ENCODE results near the gene DNAH14. TPM values are rescaled to one million over a fixed set of nuclear protein-coding genes. Genes with fewer than 3 reads are reported as not detected.

Gene DNAH14
- total and polyA plus RNA-seq, 2 of the 13 experiments (the other 11 are each of a cell fraction or from before 2014, with no cell fraction given) = 4.5 to 27.5 TPM

DNA sequence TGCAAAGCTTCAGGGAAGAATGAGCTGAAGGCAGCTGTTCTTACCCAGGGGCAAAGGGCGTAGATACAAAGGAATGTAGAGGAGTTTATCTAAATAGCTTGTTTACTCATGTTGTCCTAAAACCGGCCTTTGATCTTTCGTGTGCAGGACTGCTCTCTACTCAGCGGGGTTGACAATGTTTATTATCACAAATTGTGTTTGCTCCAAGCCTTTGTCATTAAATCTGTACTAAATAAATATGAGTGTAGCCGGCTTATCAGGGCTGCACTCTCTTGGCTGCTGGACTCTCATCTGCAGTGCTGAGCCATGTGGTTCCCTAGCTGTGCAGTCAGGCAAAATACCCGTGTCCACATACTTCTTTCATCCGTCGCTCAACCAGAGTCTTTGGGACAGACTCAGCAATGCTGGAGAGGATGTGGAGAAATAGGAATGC lies 299.4 kb downstream of the DNAH14 start (continued):
- TF ChIP-seq, protein P1, sequence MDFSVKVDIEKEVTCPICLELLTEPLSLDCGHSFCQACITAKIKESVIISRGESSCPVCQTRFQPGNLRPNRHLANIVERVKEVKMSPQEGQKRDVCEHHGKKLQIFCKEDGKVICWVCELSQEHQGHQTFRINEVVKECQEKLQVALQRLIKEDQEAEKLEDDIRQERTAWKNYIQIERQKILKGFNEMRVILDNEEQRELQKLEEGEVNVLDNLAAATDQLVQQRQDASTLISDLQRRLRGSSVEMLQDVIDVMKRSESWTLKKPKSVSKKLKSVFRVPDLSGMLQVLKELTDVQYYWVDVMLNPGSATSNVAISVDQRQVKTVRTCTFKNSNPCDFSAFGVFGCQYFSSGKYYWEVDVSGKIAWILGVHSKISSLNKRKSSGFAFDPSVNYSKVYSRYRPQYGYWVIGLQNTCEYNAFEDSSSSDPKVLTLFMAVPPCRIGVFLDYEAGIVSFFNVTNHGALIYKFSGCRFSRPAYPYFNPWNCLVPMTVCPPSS (IDR thresholded peaks at IDR 0.05) = no peak
- TF ChIP-seq, protein P2, sequence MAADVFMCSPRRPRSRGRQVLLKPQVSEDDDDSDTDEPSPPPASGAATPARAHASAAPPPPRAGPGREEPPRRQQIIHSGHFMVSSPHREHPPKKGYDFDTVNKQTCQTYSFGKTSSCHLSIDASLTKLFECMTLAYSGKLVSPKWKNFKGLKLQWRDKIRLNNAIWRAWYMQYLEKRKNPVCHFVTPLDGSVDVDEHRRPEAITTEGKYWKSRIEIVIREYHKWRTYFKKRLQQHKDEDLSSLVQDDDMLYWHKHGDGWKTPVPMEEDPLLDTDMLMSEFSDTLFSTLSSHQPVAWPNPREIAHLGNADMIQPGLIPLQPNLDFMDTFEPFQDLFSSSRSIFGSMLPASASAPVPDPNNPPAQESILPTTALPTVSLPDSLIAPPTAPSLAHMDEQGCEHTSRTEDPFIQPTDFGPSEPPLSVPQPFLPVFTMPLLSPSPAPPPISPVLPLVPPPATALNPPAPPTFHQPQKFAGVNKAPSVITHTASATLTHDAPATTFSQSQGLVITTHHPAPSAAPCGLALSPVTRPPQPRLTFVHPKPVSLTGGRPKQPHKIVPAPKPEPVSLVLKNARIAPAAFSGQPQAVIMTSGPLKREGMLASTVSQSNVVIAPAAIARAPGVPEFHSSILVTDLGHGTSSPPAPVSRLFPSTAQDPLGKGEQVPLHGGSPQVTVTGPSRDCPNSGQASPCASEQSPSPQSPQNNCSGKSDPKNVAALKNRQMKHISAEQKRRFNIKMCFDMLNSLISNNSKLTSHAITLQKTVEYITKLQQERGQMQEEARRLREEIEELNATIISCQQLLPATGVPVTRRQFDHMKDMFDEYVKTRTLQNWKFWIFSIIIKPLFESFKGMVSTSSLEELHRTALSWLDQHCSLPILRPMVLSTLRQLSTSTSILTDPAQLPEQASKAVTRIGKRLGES (CRISPR knock-in tag; IDR thresholded peaks at IDR 0.05; ENCODE audit: borderline replicate concordance) = no peak
- TF ChIP-seq ZNF335 (CRISPR knock-in tag; IDR thresholded peaks at IDR 0.05) (no peak), ZNF367 (CRISPR knock-in tag; IDR thresholded peaks at IDR 0.05; ENCODE audit: borderline replicate concordance) (no peak), ZFP90 (CRISPR knock-in tag; IDR thresholded peaks at IDR 0.05; ENCODE audit: borderline replicate concordance) (no peak), ZNF564 (CRISPR knock-in tag; IDR thresholded peaks at IDR 0.05) (peak; percentile 98), POGZ (CRISPR knock-in tag; IDR thresholded peaks at IDR 0.05) (peak; percentile 31; the same call in 1 of the 2 replicates), ATF7 (IDR thresholded peaks at IDR 0.05) (no peak), ATF7 (CRISPR knock-in tag; IDR thresholded peaks at IDR 0.05) (no peak), ZNF674 (CRISPR knock-in tag; IDR thresholded peaks at IDR 0.05; ENCODE audit: low read depth) (no peak), YEATS2 (CRISPR knock-in tag; IDR thresholded peaks at IDR 0.05; ENCODE audit: borderline replicate concordance) (no peak), ZNF484 (CRISPR knock-in tag; IDR thresholded peaks at IDR 0.05; ENCODE audit: borderline replicate concordance, low read depth) (no peak), ELF1 (CRISPR knock-in tag; IDR thresholded peaks at IDR 0.05) (no peak), LCORL (IDR thresholded peaks at IDR 0.05) (0 out of 2 replicates have a peak, but pooled peaks have one; percentile 17), LCORL (CRISPR knock-in tag; IDR thresholded peaks at IDR 0.05) (peak; percentile 77)
- TF ChIP-seq, protein P3, sequence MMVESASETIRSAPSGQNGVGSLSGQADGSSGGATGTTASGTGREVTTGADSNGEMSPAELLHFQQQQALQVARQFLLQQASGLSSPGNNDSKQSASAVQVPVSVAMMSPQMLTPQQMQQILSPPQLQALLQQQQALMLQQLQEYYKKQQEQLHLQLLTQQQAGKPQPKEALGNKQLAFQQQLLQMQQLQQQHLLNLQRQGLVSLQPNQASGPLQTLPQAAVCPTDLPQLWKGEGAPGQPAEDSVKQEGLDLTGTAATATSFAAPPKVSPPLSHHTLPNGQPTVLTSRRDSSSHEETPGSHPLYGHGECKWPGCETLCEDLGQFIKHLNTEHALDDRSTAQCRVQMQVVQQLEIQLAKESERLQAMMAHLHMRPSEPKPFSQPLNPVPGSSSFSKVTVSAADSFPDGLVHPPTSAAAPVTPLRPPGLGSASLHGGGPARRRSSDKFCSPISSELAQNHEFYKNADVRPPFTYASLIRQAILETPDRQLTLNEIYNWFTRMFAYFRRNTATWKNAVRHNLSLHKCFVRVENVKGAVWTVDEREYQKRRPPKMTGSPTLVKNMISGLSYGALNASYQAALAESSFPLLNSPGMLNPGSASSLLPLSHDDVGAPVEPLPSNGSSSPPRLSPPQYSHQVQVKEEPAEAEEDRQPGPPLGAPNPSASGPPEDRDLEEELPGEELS (CRISPR knock-in tag; IDR thresholded peaks at IDR 0.05) = peak; percentile 98
- TF ChIP-seq, protein P4, sequence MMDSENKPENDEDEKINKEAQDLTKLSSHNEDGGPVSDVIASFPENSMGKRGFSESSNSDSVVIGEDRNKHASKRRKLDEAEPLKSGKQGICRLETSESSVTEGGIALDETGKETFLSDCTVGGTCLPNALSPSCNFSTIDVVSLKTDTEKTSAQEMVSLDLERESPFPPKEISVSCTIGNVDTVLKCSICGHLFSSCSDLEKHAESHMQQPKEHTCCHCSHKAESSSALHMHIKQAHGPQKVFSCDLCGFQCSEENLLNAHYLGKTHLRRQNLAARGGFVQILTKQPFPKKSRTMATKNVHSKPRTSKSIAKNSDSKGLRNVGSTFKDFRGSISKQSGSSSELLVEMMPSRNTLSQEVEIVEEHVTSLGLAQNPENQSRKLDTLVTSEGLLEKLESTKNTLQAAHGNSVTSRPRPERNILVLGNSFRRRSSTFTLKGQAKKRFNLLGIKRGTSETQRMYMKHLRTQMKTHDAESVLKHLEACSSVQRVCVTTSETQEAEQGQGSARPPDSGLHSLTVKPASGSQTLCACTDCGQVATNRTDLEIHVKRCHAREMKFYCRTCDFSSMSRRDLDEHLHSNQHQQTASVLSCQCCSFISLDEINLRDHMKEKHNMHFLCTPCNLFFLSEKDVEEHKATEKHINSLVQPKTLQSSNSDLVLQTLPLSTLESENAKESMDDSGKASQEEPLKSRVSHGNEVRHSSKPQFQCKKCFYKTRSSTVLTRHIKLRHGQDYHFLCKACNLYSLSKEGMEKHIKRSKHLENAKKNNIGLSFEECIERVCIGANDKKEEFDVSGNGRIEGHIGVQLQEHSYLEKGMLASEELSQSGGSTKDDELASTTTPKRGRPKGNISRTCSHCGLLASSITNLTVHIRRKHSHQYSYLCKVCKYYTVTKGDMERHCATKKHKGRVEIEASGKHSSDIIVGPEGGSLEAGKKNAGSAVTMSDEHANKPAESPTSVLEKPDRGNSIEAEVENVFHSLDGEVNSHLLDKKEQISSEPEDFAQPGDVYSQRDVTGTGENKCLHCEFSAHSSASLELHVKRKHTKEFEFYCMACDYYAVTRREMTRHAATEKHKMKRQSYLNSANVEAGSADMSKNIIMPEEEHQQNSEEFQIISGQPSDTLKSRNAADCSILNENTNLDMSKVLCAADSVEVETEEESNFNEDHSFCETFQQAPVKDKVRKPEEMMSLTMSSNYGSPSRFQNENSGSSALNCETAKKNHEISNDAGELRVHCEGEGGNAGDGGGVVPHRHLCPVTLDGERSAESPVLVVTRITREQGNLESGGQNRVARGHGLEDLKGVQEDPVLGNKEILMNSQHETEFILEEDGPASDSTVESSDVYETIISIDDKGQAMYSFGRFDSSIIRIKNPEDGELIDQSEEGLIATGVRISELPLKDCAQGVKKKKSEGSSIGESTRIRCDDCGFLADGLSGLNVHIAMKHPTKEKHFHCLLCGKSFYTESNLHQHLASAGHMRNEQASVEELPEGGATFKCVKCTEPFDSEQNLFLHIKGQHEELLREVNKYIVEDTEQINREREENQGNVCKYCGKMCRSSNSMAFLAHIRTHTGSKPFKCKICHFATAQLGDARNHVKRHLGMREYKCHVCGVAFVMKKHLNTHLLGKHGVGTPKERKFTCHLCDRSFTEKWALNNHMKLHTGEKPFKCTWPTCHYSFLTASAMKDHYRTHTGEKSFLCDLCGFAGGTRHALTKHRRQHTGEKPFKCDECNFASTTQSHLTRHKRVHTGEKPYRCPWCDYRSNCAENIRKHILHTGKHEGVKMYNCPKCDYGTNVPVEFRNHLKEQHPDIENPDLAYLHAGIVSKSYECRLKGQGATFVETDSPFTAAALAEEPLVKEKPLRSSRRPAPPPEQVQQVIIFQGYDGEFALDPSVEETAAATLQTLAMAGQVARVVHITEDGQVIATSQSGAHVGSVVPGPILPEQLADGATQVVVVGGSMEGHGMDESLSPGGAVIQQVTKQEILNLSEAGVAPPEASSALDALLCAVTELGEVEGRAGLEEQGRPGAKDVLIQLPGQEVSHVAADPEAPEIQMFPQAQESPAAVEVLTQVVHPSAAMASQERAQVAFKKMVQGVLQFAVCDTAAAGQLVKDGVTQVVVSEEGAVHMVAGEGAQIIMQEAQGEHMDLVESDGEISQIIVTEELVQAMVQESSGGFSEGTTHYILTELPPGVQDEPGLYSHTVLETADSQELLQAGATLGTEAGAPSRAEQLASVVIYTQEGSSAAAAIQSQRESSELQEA (CRISPR knock-in tag; IDR thresholded peaks at IDR 0.05; ENCODE audit: not compliant biosample characterization) = no peak
